Endothelial cell of umbilical vein (primary cell): Measurements from ENCODE around the gene IKZF1. TPM values are rescaled to one million over a fixed set of nuclear protein-coding genes. Genes with fewer than 3 reads are reported as not detected.

Experiments
- BruUV-seq: library from RNA; stranded (reverse); fragments of 400-500 nt; replicated peaks from 2 replicates; lab custom pipeline; 2021; lab: Mats Ljungman, UMichigan
- CTCF ChIA-PET: fragments of 300-600, 350-600 bp; sonication (Branson Sonifier 250); formaldehyde crosslinking; loops from one replicate; lab custom pipeline; 2021; ENCODE audit warnings: antibody characterized with exemption, inconsistent platforms; lab: Charles Lee
- POLR2A ChIA-PET: fragments of 300-600, 350-600 bp; sonication (Branson Sonifier 250); formaldehyde crosslinking; loops from one replicate; lab custom pipeline; 2021; ENCODE audit warnings: antibody characterized with exemption, inconsistent platforms; lab: Charles Lee
- DNase-seq: peaks from one replicate; pipeline ENCODE4 v3.0.0-alpha.2; 2011; ENCODE audit warnings: low read depth, low spot score
- FAIRE-seq: peaks from 2 replicates; lab custom pipeline; 2011; peaks lifted over from hg19 to GRCh38; lab: Jason Lieb, UNC
- H2AFZ ChIP-seq: 2 replicates; pipeline ENCODE4 v1.6.0; 2012; ENCODE audit warnings: low read depth, low read length, control low read depth, inconsistent platforms
- H3K27ac ChIP-seq: 2 replicates; pipeline ENCODE4 v1.5.1; 2011; ENCODE audit warnings: low read depth, mild to moderate bottlenecking, control low read depth, low read length, moderate library complexity; ENCODE audit not compliant: insufficient read depth
- H3K27me3 ChIP-seq, 2 experiments: 2 replicates each; pipeline versions ENCODE4 v1.6.0 to v1.6.1; 2011; ENCODE audit warnings: low read length in 2 of 2, mixed read lengths in 1 of 2; ENCODE audit not compliant: control insufficient read depth in 2 of 2, insufficient read depth in 2 of 2
- H3K36me3 ChIP-seq, 2 experiments: 2 replicates in 1 of 2; 3 replicates in 1 of 2; pipeline ENCODE4 v1.5.1; 2011; ENCODE audit warnings: low read length in 2 of 2, mild to moderate bottlenecking in 1 of 2, moderate library complexity in 1 of 2; ENCODE audit not compliant: control insufficient read depth in 2 of 2, insufficient read depth in 2 of 2; ENCODE audit errors: extremely low read depth in 1 of 2
- H3K4me1 ChIP-seq: 3 replicates; pipeline ENCODE4 v1.5.1; 2011; ENCODE audit warnings: mild to moderate bottlenecking, low read length; ENCODE audit not compliant: control insufficient read depth, insufficient read depth; ENCODE audit errors: extremely low read depth
- H3K4me2 ChIP-seq: 2 replicates; pipeline ENCODE4 v1.6.1; 2011; ENCODE audit warnings: low read length, control low read depth, mixed read lengths; ENCODE audit not compliant: insufficient read depth
- H3K4me3 ChIP-seq, 3 experiments: fragments of 200-600 bp in 1 of 3; sonication (generic), shearing (Covaris generic) in 1 of 3; replicated peaks in 1 of 3; 2 replicates each; pipeline ENCODE4 v1.5.1; 2011 to 2016; ENCODE audit warnings: control low read depth in 3 of 3, low read length in 3 of 3, mild to moderate bottlenecking in 2 of 3, inconsistent platforms in 1 of 3, low read depth in 1 of 3, moderate library complexity in 1 of 3; ENCODE audit not compliant: insufficient read depth in 1 of 3
- H3K79me2 ChIP-seq: 2 replicates; pipeline ENCODE4 v1.6.0; 2012; ENCODE audit warnings: low read length, inconsistent platforms; ENCODE audit not compliant: control insufficient read depth, insufficient read depth
- H3K9ac ChIP-seq: replicated peaks from 2 replicates; pipeline ENCODE3; 2011; ENCODE audit warnings: low read length, control low read depth; ENCODE audit not compliant: insufficient read depth; ENCODE audit errors: extremely low read depth
- H3K9me1 ChIP-seq: replicated peaks from 3 replicates; pipeline ENCODE4 v1.6.0; 2011; ENCODE audit warnings: mild to moderate bottlenecking, low read length; ENCODE audit not compliant: control insufficient read depth, insufficient read depth; ENCODE audit errors: extremely low read depth
- H3K9me3 ChIP-seq: replicated peaks from 2 replicates; pipeline ENCODE4 v1.5.1; 2012; ENCODE audit warnings: low read length, inconsistent platforms; ENCODE audit not compliant: control insufficient read depth, insufficient read depth
- H4K20me1 ChIP-seq: replicated peaks from 2 replicates; pipeline ENCODE3; 2011; ENCODE audit warnings: mild to moderate bottlenecking, low read length; ENCODE audit not compliant: control insufficient read depth, insufficient read depth; ENCODE audit errors: extremely low read depth
- EZH2 ChIP-seq: IDR thresholded peaks from 2 replicates; pipeline ENCODE4 v1.6.1; 2012; ENCODE audit warnings: borderline replicate concordance, low read depth, mild to moderate bottlenecking, moderate library complexity, low read length, inconsistent platforms; ENCODE audit not compliant: severe bottlenecking
- FOS ChIP-seq: IDR thresholded peaks from 2 replicates; pipeline ENCODE4 v1.6.1; 2011; ENCODE audit warnings: mild to moderate bottlenecking, low read length, moderate library complexity, borderline replicate concordance; ENCODE audit not compliant: insufficient read depth
- GATA2 ChIP-seq: IDR thresholded peaks from 2 replicates; pipeline ENCODE4 v1.7.0; 2011; ENCODE audit warnings: low read depth, mild to moderate bottlenecking, moderate library complexity, mixed read lengths, low read length; ENCODE audit not compliant: insufficient read length, insufficient read depth
- JUN ChIP-seq: IDR thresholded peaks from 2 replicates; pipeline ENCODE4 v1.6.1; 2011; ENCODE audit warnings: borderline replicate concordance, low read depth; ENCODE audit not compliant: insufficient read length, insufficient read depth
- MYC ChIP-seq: IDR thresholded peaks from one replicate; pipeline ENCODE4 v1.6.1; 2011; ENCODE audit warnings: mild to moderate bottlenecking, low read depth, low read length
- POLR2A ChIP-seq: IDR thresholded peaks from 2 replicates; pipeline ENCODE4 v1.6.1; 2012; ENCODE audit warnings: low read depth, mild to moderate bottlenecking, control low read depth, low read length
- POLR2AphosphoS5 ChIP-seq: IDR thresholded peaks from 2 replicates; pipeline ENCODE4 v1.6.1; 2012; ENCODE audit warnings: low read depth, mild to moderate bottlenecking, control low read depth, low read length, moderate library complexity; ENCODE audit not compliant: insufficient read depth
- dilution Hi-C: fragments of 300-500 bp; cut with MboI; formaldehyde crosslinking; loops from one replicate; pipeline ENCODE4 v1.15.0; 2019; ENCODE audit warnings: low sequenced_read_pairs; ENCODE audit not compliant: extremely low pct_ligation_motif_present
- intact Hi-C: fragments of 100-400 bp; cut with micrococcal nuclease; formaldehyde crosslinking; loops from one replicate; pipeline ENCODE4 v1.10.0; 2022
- polyA plus RNA-seq, 4 experiments: library from polyadenylated mRNA; depleted of rRNA in 3 of 4; stranded (reverse) in 3 of 4; unstranded in 1 of 4; fragments of >200 nt; gene quantifications; 2 replicates each; pipeline versions ENCODE4 v1.2.1 to v1.2.3, GENCODE V29; 2011 to 2012; ENCODE audit warnings: missing spikeins in 1 of 4
- total RNA-seq: library from RNA; stranded (reverse); gene quantifications from 2 replicates; pipeline ENCODE4 v1.2.3, GENCODE V29; 2021
- TF ChIP-seq, protein P1 (sequence below): IDR thresholded peaks from 2 replicates; pipeline ENCODE4 v1.6.1; 2011; ENCODE audit not compliant: insufficient read depth, insufficient read length
- TF ChIP-seq, protein P2 (sequence below), 2 donors: IDR thresholded peaks; 1 replicate in 1 of 2; 2 replicates in 1 of 2; pipeline ENCODE4 v1.5.1; 2011; ENCODE audit warnings: low read length in 2 of 2, mild to moderate bottlenecking in 2 of 2, moderate library complexity in 2 of 2, control low read depth in 1 of 2, inconsistent platforms in 1 of 2, low read depth in 1 of 2; ENCODE audit not compliant: insufficient read depth in 1 of 2; ENCODE audit errors: extremely low read depth in 1 of 2

IKZF1 gene
- total and polyA plus RNA-seq, 2 donors (not counting 3 experiments of a cell fraction or from before 2014, with no cell fraction given) = 0.01 to 0.20 TPM

DNA sequence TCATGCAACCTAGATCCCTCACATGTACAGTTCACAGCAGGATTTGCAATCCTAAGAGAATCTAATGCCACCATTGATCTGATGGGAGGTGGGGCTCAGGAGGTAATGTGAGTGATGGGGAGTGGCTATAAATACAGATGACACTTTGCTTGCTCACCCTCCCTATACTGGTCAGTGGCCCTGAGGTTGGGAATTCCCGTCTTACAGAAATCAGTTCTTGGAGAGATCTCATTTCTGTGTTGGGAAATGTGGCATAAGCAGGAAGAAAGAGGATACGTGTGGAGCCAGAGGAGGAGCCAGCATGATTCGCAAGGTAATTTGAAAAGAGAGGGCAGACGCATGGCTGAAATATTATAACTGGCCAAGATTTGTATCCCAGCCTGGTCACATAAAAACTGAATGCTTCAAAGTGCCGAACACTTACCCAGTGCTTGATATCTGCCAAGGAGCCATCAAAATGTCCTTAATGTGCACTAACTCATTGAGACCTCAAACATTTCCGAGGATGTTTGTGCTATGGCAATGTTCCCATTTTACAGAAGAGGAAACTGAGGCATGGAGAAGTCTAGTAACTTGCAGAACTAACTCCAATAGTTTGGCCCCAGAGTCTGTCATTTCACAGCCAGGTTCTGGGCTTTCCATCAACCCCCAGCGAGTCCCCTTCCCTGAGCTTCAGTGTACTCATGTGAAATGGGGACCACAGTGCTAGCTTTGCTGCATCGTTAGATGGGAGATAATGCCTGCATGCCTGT, 5.5 kb upstream of the IKZF1 start:
- POLR2A ChIA-PET = no interaction called here
- H3K9me3 ChIP-seq = no peaks in the 10 kb centered on the region

More for the DNA sequence above, 5.5 kb upstream of the IKZF1 start:
- no peak overlapping the region for H2AFZ ChIP-seq
- no peak overlapping the region for H3K4me2 ChIP-seq
- H3K4me1 ChIP-seq = no peaks in the 10 kb centered on the region
- DNase-seq = no peak
- no peaks in the 10 kb centered on the region for H3K9me1 ChIP-seq
- intact Hi-C loops = no loop called here
- no peaks in the 10 kb centered on the region for H4K20me1 ChIP-seq
- no peaks in the 10 kb centered on the region for H3K36me3 ChIP-seq
- BruUV-seq = no TSS peak
- dilution Hi-C loops = no loop called here
- CTCF ChIA-PET = no interaction called here
- no peak overlapping the region for H3K27ac ChIP-seq
- H3K4me3 ChIP-seq = no peak overlapping the region
- TF ChIP-seq MYC (no peak), JUN (no peak), POLR2A (no peak), POLR2AphosphoS5 (no peak), FOS (no peak), GATA2 (no peak), EZH2 (no peak)
- TF ChIP-seq, protein P1, sequence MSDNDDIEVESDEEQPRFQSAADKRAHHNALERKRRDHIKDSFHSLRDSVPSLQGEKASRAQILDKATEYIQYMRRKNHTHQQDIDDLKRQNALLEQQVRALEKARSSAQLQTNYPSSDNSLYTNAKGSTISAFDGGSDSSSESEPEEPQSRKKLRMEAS = no peak
- TF ChIP-seq, protein P2, sequence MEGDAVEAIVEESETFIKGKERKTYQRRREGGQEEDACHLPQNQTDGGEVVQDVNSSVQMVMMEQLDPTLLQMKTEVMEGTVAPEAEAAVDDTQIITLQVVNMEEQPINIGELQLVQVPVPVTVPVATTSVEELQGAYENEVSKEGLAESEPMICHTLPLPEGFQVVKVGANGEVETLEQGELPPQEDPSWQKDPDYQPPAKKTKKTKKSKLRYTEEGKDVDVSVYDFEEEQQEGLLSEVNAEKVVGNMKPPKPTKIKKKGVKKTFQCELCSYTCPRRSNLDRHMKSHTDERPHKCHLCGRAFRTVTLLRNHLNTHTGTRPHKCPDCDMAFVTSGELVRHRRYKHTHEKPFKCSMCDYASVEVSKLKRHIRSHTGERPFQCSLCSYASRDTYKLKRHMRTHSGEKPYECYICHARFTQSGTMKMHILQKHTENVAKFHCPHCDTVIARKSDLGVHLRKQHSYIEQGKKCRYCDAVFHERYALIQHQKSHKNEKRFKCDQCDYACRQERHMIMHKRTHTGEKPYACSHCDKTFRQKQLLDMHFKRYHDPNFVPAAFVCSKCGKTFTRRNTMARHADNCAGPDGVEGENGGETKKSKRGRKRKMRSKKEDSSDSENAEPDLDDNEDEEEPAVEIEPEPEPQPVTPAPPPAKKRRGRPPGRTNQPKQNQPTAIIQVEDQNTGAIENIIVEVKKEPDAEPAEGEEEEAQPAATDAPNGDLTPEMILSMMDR (IDR thresholded peaks at IDR 0.05; ENCODE audit: extremely low read depth in 1 of 2, insufficient read depth in 1 of 2, low read depth in 1 of 2, low read length in 2 of 2) = no peak
- H3K79me2 ChIP-seq = no peaks in the 10 kb centered on the region
- no peak for FAIRE-seq
- peaks cover 17 to 19% of the 10 kb centered on the region in 2 experiments for H3K27me3 ChIP-seq
- no peak overlapping the region for H3K9ac ChIP-seq
